CD4-positive, alpha-beta T cell (primary cell): Measurements from ENCODE around the gene LEF1. TPM values are rescaled to one million over a fixed set of nuclear protein-coding genes. Genes with fewer than 3 reads are reported as not detected.

Experiments
- ATAC-seq: fragments of 200-7000 bp; cut with Tn5 transposase; one replicate; pipeline ENCODE4 v1.10.0; 2022; ENCODE audit warnings: mild to moderate bottlenecking; ENCODE audit not compliant: poor library complexity
- CTCF ChIA-PET: fragments of 350-600 bp; sonication (Branson Sonifier 250); formaldehyde crosslinking; loops from one replicate; lab custom pipeline; 2021; ENCODE audit warnings: antibody characterized with exemption, inconsistent platforms; lab: Charles Lee
- POLR2A ChIA-PET: fragments of 350-600 bp; sonication (Branson Sonifier 250); formaldehyde crosslinking; loops from one replicate; lab custom pipeline; 2021; ENCODE audit warnings: antibody characterized with exemption, inconsistent platforms; lab: Charles Lee
- DNase-seq, 14 experiments: peaks; one replicate each; pipeline ENCODE4 v3.0.0-alpha.2; 2013 to 2020; ENCODE audit warnings: mixed read lengths in 2 of 14
- H3K27ac ChIP-seq, 2 donors: one replicate each; pipeline versions ENCODE4 v1.5.1 to v1.7.0; 2013; ENCODE audit warnings: low read length in 2 of 2, low read depth in 1 of 2, mild to moderate bottlenecking in 1 of 2
- H3K27me3 ChIP-seq, 2 experiments: 1 replicate in 1 of 2; 2 replicates in 1 of 2; pipeline versions ENCODE4 v1.6.1 to v1.7.0; 2013; ENCODE audit warnings: low read length in 2 of 2, control low read depth in 1 of 2, mild to moderate bottlenecking in 1 of 2, moderate library complexity in 1 of 2; ENCODE audit not compliant: insufficient read depth in 2 of 2, control insufficient read depth in 1 of 2
- H3K36me3 ChIP-seq: one replicate; pipeline ENCODE4 v1.6.1; 2013; ENCODE audit warnings: low read length, control low read depth; ENCODE audit not compliant: insufficient read depth
- H3K4me1 ChIP-seq: one replicate; pipeline ENCODE4 v1.6.1; 2013; ENCODE audit warnings: low read length, control low read depth; ENCODE audit not compliant: insufficient read depth
- H3K4me3 ChIP-seq: one replicate; pipeline ENCODE4 v1.5.1; 2013; ENCODE audit warnings: mild to moderate bottlenecking, low read length, moderate library complexity
- H3K9me3 ChIP-seq, 2 experiments: 1 replicate in 1 of 2; 2 replicates in 1 of 2; pipeline versions ENCODE4 v1.6.1 to v1.7.0; 2013; ENCODE audit warnings: low read length in 2 of 2, mild to moderate bottlenecking in 2 of 2, control low read depth in 1 of 2, moderate library complexity in 1 of 2; ENCODE audit not compliant: control insufficient read depth in 1 of 2, insufficient read depth in 1 of 2
- H3K27ac Mint-ChIP-seq: one replicate; pipeline ENCODE4 v1.8.0; 2020; ENCODE audit warnings: mixed read lengths
- H3K27me3 Mint-ChIP-seq: one replicate; pipeline ENCODE4 v1.8.0; 2021; ENCODE audit warnings: mixed read lengths
- H3K36me3 Mint-ChIP-seq: one replicate; pipeline ENCODE4 v1.8.0; 2021; ENCODE audit warnings: low read depth, mixed read lengths
- H3K4me1 Mint-ChIP-seq: one replicate; pipeline ENCODE4 v1.8.0; 2021; ENCODE audit warnings: low read depth, mixed read lengths
- H3K4me3 Mint-ChIP-seq: one replicate; pipeline ENCODE4 v1.8.0; 2020; ENCODE audit warnings: mild to moderate bottlenecking, mixed read lengths
- H3K9me3 Mint-ChIP-seq: one replicate; pipeline ENCODE4 v1.8.0; 2020; ENCODE audit warnings: mixed read lengths
- CTCF ChIP-seq: fragments of 200-600 bp; IDR thresholded peaks from one replicate; pipeline ENCODE4 v1.8.0; 2022; ENCODE audit warnings: antibody characterized with exemption, mild to moderate bottlenecking
- intact Hi-C, 2 experiments: fragments of 100-400 bp; cut with DNase I in 1 of 2; cut with micrococcal nuclease in 1 of 2; formaldehyde crosslinking; loops; one replicate each; pipeline versions ENCODE4 v1.15.1 to v1.9.0; 2023 to 2025; cut with DNase I, micrococcal nuclease
- total RNA-seq, 174 experiments: library from RNA in 2 of 174; stranded (reverse) in 2 of 174; gene quantifications; one replicate each; pipeline ENCODE4 v1.2.3 and lab custom pipeline; 2021 to 2026

LEF1 gene
- total RNA-seq, 2 experiments from 2014 or later: 409 to 438 TPM

- H3K4me1 ChIP-seq: peaks cover 36% of the 10 kb centered on the region
- H3K36me3 ChIP-seq: peaks cover 20% of the 10 kb centered on the region
- H3K4me3 ChIP-seq: no peak overlapping the region
- H3K27me3 ChIP-seq: no peaks in the 10 kb centered on the region
- H3K36me3 Mint-ChIP-seq: peaks cover 31% of the 10 kb centered on the region
- H3K9me3 ChIP-seq: no peaks in the 10 kb centered on the region
- H3K4me1 Mint-ChIP-seq: peaks cover 61% of the 10 kb centered on the region
- intact Hi-C loops: loop anchor here (1.0 to 10.0 kb wide), 9 partner anchors 20 to 543 kb away; partner anchors contain the start of gene LEF1 (in 1 of the 2)
- H3K27ac Mint-ChIP-seq: peak overlapping the region; percentile 81
- ATAC-seq (peak; percentile 7), DNase-seq (peak in 1 of 14 experiments; percentile 33)
- CTCF ChIA-PET: interaction anchor here (0.6 to 3.8 kb wide), 50 partner anchors 10 to 559 kb away, joined by 3 to 44 read pairs (median 6); partner anchors contain the start of gene LEF1
- H3K27me3 Mint-ChIP-seq: no peaks in the 10 kb centered on the region
- H3K27ac ChIP-seq: peak overlapping the region in 1 of 2 donors; percentile 42
- no peak for TF ChIP-seq CTCF
- H3K9me3 Mint-ChIP-seq: no peaks in the 10 kb centered on the region
- POLR2A ChIA-PET: interaction anchor here (0.7 to 3.4 kb wide), 28 partner anchors 10 to 550 kb away, joined by 3 to 21 read pairs (median 6); no protein-coding TSS in a partner anchor
- H3K4me3 Mint-ChIP-seq: no peak overlapping the region
These were observed 139.0 kb downstream of the LEF1 start for GRCh38 chr4:108029731-108030130.

GRCh38 chr4:108029016-108029720 lies 139.6 kb downstream of the LEF1 start:
- H3K27me3 Mint-ChIP-seq: no peaks in the 10 kb centered on the region
- H3K36me3 Mint-ChIP-seq: peaks cover 37% of the 10 kb centered on the region
- CTCF ChIA-PET: interaction anchor here (0.7 to 3.8 kb wide), 15 partner anchors 10 to 559 kb away, joined by 3 to 44 read pairs (median 7); partner anchors contain the start of gene LEF1
- Histone ChIP-seq H3K27ac (peak overlapping the region in 1 of 2 donors; percentile 42), H3K27me3 (no peaks in the 10 kb centered on the region), H3K9me3 (no peaks in the 10 kb centered on the region), H3K4me1 (peaks cover 31% of the 10 kb centered on the region), H3K36me3 (peaks cover 20% of the 10 kb centered on the region), H3K4me3 (no peak overlapping the region)
- H3K4me3 Mint-ChIP-seq: peak overlapping the region; percentile 61
- no peaks in the 10 kb centered on the region for H3K9me3 Mint-ChIP-seq
- intact Hi-C loops: loop anchor here in 1 of 2 experiments (5.0 kb wide), 1 partner anchor 483 kb away; no protein-coding TSS in a partner anchor
- no peak for TF ChIP-seq CTCF
- DNase-seq (peak in 10 of 14 experiments; percentile 25 to 67 (median 35)), ATAC-seq (peak; percentile 60)
- peaks cover 55% of the 10 kb centered on the region for H3K4me1 Mint-ChIP-seq
- peak overlapping the region; percentile 81 for H3K27ac Mint-ChIP-seq
- POLR2A ChIA-PET: interaction anchor here (0.6 to 3.4 kb wide), 20 partner anchors 10 to 550 kb away, joined by 3 to 21 read pairs (median 10); no protein-coding TSS in a partner anchor

- ChIA-PET POLR2A (no interaction called here), CTCF (no interaction called here)
- H3K36me3 Mint-ChIP-seq: peaks cover 66% of the 10 kb centered on the region
- H3K4me1 ChIP-seq: peaks cover 12% of the 10 kb centered on the region
- intact Hi-C loops: loop anchor here in 1 of 2 experiments (5.0 kb wide), 1 partner anchor 487 kb away; no protein-coding TSS in a partner anchor
- H3K36me3 ChIP-seq: peaks cover 26% of the 10 kb centered on the region
- no peak overlapping the region for H3K27ac ChIP-seq
- no peak overlapping the region for H3K4me3 ChIP-seq
- no peaks in the 10 kb centered on the region for H3K9me3 ChIP-seq
- H3K27me3 ChIP-seq: no peaks in the 10 kb centered on the region
- H3K4me1 Mint-ChIP-seq: peaks cover 22% of the 10 kb centered on the region
- H3K27ac Mint-ChIP-seq: no peak overlapping the region
- no peak for TF ChIP-seq CTCF
- DNase-seq (no peak), ATAC-seq (no peak)
- H3K27me3 Mint-ChIP-seq: no peaks in the 10 kb centered on the region
- no peak overlapping the region for H3K4me3 Mint-ChIP-seq
- no peaks in the 10 kb centered on the region for H3K9me3 Mint-ChIP-seq
These were observed 143.9 kb downstream of the LEF1 start for GRCh38 chr4:108024878-108025165.
